K562 (cell line): ENCODE results near the gene RFWD3. TPM values are rescaled to one million over a fixed set of nuclear protein-coding genes. Genes with fewer than 3 reads are reported as not detected.

Experiments used
- CHD4 ChIP-seq: fragments of 200-600 bp; sonication (generic); IDR thresholded peaks from 3 replicates; pipeline ENCODE4 v1.6.1; 2012; ENCODE audit warnings: low read depth, mild to moderate bottlenecking, mixed read lengths, low read length, inconsistent platforms; ENCODE audit not compliant: insufficient read depth, insufficient replicate concordance, poor library complexity, severe bottlenecking
- DNMT1 ChIP-seq: fragments of 450-650 bp; IDR thresholded peaks from 2 replicates; pipeline ENCODE4 v1.6.1; 2016; ENCODE audit warnings: antibody characterized with exemption, mild to moderate bottlenecking
- KAT8 ChIP-seq: fragments of 450-650 bp; IDR thresholded peaks from 2 replicates; pipeline ENCODE4 v1.6.1; 2016; ENCODE audit warnings: low read depth, mild to moderate bottlenecking
- NEUROD1 ChIP-seq: fragments of 150-350 bp; IDR thresholded peaks from 2 replicates; pipeline ENCODE4 v1.6.1; 2014; ENCODE audit warnings: borderline replicate concordance, low read length, low read depth; ENCODE audit not compliant: partially characterized antibody
- NFYB ChIP-seq: IDR thresholded peaks from 2 replicates; pipeline ENCODE4 v1.6.1; 2011; ENCODE audit warnings: mild to moderate bottlenecking, moderate library complexity; ENCODE audit not compliant: insufficient read length; ENCODE audit errors: extremely low read depth
- NR3C1 ChIP-seq: sonication (generic); formaldehyde crosslinking; IDR thresholded peaks from 2 replicates; pipeline ENCODE4 v1.8.1; 2022; ENCODE audit warnings: missing genetic modification reagents
- ZNF77 ChIP-seq: fragments of 250-450 bp; sonication (Bioruptor Pico); IDR thresholded peaks from 2 replicates; pipeline ENCODE4 v1.5.0; 2020
- ZSCAN32 ChIP-seq: fragments of 450-650 bp; formaldehyde crosslinking; IDR thresholded peaks from 2 replicates; pipeline ENCODE4 v1.4.0; 2020; ENCODE audit warnings: mild to moderate bottlenecking, moderate library complexity
- polyA plus RNA-seq, 8 experiments: library from polyadenylated mRNA; depleted of rRNA in 4 of 8; stranded (reverse) in 5 of 8; unstranded in 3 of 8; fragments of >200 nt; fragmentation: Nextera tagmentation in 2 of 8; fragmentation: Illumina TruSeq in 1 of 8; extraction: Ambion mirVana in 2 of 8; extraction: Trizol in 1 of 8; gene quantifications; 2 replicates each; pipeline versions ENCODE4 v1.2.1 to v1.2.3, GENCODE V29; 2011 to 2014; ENCODE audit warnings: inconsistent platforms in 1 of 8, missing spikeins in 1 of 8
- total RNA-seq, 7 experiments: library from RNA; depleted of rRNA in 6 of 7; stranded (reverse); fragments of >200 nt in 6 of 7; fragmentation: Illumina TruSeq in 2 of 7; extraction: Trizol in 2 of 7; gene quantifications; 2 replicates each; pipeline versions ENCODE4 v1.2.1 to v1.2.3, GENCODE V29; 2011 to 2021; ENCODE audit warnings: low replicate concordance in 1 of 7
- TF ChIP-seq, protein P1 (sequence below): sonication (generic); formaldehyde crosslinking; IDR thresholded peaks from 2 replicates; pipeline ENCODE4 v1.8.0; 2023; ENCODE audit warnings: missing genetic modification reagents, mild to moderate bottlenecking, borderline replicate concordance
- TF ChIP-seq, protein P2 (sequence below): fragments of 250-450 bp; sonication (Bioruptor Pico); IDR thresholded peaks from 2 replicates; pipeline ENCODE4 v1.8.0; 2022; ENCODE audit warnings: inconsistent platforms, mild to moderate bottlenecking, moderate library complexity, borderline replicate concordance
- TF ChIP-seq, protein P3 (sequence below): fragments of 450-650 bp; IDR thresholded peaks from 2 replicates; pipeline ENCODE4 v1.6.1; 2017; ENCODE audit warnings: antibody characterized with exemption, mild to moderate bottlenecking

RFWD3 gene
- total and polyA plus RNA-seq, 9 of the 15 experiments (the other 6 are each of a cell fraction or from before 2014, with no cell fraction given): 20.8 to 121 (median 79.0) TPM

DNA sequence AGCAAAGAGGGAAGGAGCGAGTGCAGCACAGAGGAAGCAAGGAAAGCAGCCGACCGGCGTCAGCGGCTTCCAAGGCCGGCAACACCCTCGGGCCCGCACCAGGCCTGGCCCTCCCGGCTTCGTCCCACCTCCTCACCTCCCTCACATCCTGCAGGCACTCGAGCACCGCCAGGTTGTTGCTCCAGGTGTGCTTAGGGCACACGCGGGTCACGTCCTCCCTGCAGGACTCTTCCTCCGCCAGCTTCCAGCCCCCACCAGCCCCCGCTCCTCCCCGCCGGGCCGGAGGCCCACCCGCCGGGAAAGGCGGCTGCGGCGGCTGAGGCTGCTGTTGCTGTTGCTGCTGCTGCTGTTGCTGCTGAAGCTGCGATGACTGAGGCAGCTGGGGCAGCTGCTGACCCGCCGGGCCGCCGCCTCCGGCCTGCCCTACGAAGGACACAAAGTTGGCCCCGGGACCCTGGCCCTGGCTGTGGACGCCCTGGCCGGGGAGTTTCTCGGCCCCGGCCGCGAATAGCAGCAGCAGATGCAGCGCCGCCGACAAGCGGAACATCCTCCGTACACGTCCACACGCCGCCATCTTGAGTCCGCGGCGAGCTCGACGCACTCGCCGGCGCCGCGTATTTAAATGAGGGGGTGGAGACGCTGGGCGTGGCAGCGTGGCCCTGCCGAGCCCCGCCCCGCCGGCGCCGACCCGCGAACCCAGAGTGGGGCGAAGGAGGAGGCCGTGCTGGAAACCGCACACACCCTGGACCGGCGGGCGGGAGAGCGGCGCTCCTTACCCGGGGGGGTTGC lies 60.0 kb downstream of the RFWD3 start, which contains the start of gene GLG1 (continued):
- TF ChIP-seq, protein P1, sequence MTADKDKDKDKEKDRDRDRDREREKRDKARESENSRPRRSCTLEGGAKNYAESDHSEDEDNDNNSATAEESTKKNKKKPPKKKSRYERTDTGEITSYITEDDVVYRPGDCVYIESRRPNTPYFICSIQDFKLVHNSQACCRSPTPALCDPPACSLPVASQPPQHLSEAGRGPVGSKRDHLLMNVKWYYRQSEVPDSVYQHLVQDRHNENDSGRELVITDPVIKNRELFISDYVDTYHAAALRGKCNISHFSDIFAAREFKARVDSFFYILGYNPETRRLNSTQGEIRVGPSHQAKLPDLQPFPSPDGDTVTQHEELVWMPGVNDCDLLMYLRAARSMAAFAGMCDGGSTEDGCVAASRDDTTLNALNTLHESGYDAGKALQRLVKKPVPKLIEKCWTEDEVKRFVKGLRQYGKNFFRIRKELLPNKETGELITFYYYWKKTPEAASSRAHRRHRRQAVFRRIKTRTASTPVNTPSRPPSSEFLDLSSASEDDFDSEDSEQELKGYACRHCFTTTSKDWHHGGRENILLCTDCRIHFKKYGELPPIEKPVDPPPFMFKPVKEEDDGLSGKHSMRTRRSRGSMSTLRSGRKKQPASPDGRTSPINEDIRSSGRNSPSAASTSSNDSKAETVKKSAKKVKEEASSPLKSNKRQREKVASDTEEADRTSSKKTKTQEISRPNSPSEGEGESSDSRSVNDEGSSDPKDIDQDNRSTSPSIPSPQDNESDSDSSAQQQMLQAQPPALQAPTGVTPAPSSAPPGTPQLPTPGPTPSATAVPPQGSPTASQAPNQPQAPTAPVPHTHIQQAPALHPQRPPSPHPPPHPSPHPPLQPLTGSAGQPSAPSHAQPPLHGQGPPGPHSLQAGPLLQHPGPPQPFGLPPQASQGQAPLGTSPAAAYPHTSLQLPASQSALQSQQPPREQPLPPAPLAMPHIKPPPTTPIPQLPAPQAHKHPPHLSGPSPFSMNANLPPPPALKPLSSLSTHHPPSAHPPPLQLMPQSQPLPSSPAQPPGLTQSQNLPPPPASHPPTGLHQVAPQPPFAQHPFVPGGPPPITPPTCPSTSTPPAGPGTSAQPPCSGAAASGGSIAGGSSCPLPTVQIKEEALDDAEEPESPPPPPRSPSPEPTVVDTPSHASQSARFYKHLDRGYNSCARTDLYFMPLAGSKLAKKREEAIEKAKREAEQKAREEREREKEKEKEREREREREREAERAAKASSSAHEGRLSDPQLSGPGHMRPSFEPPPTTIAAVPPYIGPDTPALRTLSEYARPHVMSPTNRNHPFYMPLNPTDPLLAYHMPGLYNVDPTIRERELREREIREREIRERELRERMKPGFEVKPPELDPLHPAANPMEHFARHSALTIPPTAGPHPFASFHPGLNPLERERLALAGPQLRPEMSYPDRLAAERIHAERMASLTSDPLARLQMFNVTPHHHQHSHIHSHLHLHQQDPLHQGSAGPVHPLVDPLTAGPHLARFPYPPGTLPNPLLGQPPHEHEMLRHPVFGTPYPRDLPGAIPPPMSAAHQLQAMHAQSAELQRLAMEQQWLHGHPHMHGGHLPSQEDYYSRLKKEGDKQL (CRISPR knock-in tag): peak; percentile 85; the same call in 1 of the 2 replicates
- TF ChIP-seq KAT8 (no peak), ZSCAN32 (CRISPR knock-in tag) (no peak), DNMT1 (no peak), NEUROD1 (no peak), CHD4 (no peak), ZNF77 (no peak), NR3C1 (CRISPR knock-in tag) (no peak), NFYB (no peak)
- TF ChIP-seq, protein P2, sequence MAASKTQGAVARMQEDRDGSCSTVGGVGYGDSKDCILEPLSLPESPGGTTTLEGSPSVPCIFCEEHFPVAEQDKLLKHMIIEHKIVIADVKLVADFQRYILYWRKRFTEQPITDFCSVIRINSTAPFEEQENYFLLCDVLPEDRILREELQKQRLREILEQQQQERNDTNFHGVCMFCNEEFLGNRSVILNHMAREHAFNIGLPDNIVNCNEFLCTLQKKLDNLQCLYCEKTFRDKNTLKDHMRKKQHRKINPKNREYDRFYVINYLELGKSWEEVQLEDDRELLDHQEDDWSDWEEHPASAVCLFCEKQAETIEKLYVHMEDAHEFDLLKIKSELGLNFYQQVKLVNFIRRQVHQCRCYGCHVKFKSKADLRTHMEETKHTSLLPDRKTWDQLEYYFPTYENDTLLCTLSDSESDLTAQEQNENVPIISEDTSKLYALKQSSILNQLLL (CRISPR knock-in tag): no peak
- TF ChIP-seq, protein P3, sequence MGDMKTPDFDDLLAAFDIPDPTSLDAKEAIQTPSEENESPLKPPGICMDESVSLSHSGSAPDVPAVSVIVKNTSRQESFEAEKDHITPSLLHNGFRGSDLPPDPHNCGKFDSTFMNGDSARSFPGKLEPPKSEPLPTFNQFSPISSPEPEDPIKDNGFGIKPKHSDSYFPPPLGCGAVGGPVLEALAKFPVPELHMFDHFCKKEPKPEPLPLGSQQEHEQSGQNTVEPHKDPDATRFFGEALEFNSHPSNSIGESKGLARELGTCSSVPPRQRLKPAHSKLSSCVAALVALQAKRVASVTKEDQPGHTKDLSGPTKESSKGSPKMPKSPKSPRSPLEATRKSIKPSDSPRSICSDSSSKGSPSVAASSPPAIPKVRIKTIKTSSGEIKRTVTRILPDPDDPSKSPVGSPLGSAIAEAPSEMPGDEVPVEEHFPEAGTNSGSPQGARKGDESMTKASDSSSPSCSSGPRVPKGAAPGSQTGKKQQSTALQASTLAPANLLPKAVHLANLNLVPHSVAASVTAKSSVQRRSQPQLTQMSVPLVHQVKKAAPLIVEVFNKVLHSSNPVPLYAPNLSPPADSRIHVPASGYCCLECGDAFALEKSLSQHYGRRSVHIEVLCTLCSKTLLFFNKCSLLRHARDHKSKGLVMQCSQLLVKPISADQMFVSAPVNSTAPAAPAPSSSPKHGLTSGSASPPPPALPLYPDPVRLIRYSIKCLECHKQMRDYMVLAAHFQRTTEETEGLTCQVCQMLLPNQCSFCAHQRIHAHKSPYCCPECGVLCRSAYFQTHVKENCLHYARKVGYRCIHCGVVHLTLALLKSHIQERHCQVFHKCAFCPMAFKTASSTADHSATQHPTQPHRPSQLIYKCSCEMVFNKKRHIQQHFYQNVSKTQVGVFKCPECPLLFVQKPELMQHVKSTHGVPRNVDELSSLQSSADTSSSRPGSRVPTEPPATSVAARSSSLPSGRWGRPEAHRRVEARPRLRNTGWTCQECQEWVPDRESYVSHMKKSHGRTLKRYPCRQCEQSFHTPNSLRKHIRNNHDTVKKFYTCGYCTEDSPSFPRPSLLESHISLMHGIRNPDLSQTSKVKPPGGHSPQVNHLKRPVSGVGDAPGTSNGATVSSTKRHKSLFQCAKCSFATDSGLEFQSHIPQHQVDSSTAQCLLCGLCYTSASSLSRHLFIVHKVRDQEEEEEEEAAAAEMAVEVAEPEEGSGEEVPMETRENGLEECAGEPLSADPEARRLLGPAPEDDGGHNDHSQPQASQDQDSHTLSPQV: no peak
